NCI-H2227 (cell line): ENCODE measurements around the gene SLC29A3.
"Not testable (repeated sequence)": the region's sequence is repeated elsewhere in the genome, so short reads cannot be mapped to it uniquely, and the experiment has no call there.

Experiments used
- DNase-seq: peaks from one replicate; lab custom pipeline; 2025; ENCODE audit not compliant: unreplicated experiment; lab: John Stamatoyannopoulos, UW

The SLC29A3 gene

GRCh38 chr10:71283876-71284275 is 35.2 kb upstream of the SLC29A3 start:
- DNase-seq, result no peak

- no peak for DNase-seq
Observed at GRCh38 chr10:71284544-71285179, 34.4 kb upstream of the SLC29A3 start.

GRCh38 chr10:71285180-71285545 is 33.9 kb upstream of the SLC29A3 start:
- DNase-seq, result peak; percentile 52

- DNase-seq, result no peak
Observed at GRCh38 chr10:71285986-71286385, 33.1 kb upstream of the SLC29A3 start.

GRCh38 chr10:71286521-71287294 is 32.4 kb upstream of the SLC29A3 start:
- no peak for DNase-seq

- no peak for DNase-seq
Observed at GRCh38 chr10:71287456-71287855, 31.6 kb upstream of the SLC29A3 start.

- DNase-seq, result no peak
Observed at GRCh38 chr10:71288461-71288860, 30.6 kb upstream of the SLC29A3 start.

- DNase-seq, result no peak
Observed at GRCh38 chr10:71289421-71290130, 29.5 kb upstream of the SLC29A3 start.

GRCh38 chr10:71290331-71290730 is 28.7 kb upstream of the SLC29A3 start:
- no peak for DNase-seq

GRCh38 chr10:71290806-71291527 is 28.1 kb upstream of the SLC29A3 start:
- DNase-seq, result no peak

- no peak for DNase-seq
Observed at GRCh38 chr10:71291528-71291900, 27.5 kb upstream of the SLC29A3 start.

GRCh38 chr10:71292624-71293445 is 26.2 kb upstream of the SLC29A3 start:
- no peak for DNase-seq

GRCh38 chr10:71293446-71294084 is 25.5 kb upstream of the SLC29A3 start:
- DNase-seq, result no peak

GRCh38 chr10:71294091-71294561 is 24.9 kb upstream of the SLC29A3 start:
- no peak for DNase-seq

GRCh38 chr10:71294856-71295255 is 24.2 kb upstream of the SLC29A3 start:
- DNase-seq, result no peak

GRCh38 chr10:71295641-71296040 is 23.4 kb upstream of the SLC29A3 start:
- no peak for DNase-seq

GRCh38 chr10:71296086-71296485 is 23.0 kb upstream of the SLC29A3 start:
- no peak for DNase-seq

GRCh38 chr10:71296811-71297210 is 22.2 kb upstream of the SLC29A3 start:
- DNase-seq, result not testable (repeated sequence)

- DNase-seq, result no peak
Observed at GRCh38 chr10:71297343-71297742, 21.7 kb upstream of the SLC29A3 start.
